Erythroblast (primary cell): ENCODE data around the gene TXNDC11.

Source experiments
- GATA1 ChIP-seq: IDR thresholded peaks from 2 replicates; pipeline ENCODE4 v1.6.1; 2011; ENCODE audit warnings: low read depth, mild to moderate bottlenecking, control low read depth, low read length, moderate library complexity
- POLR2A ChIP-seq: IDR thresholded peaks from 2 replicates; pipeline ENCODE4 v1.6.1; 2011; ENCODE audit warnings: mild to moderate bottlenecking, low read length

- TF ChIP-seq POLR2A (no peak), GATA1 (no peak)
These were observed 75.3 kb downstream of the TXNDC11 start for GRCh38 chr16:11667221-11667823.
